ENCODE results near the gene TBCA.

DNA sequence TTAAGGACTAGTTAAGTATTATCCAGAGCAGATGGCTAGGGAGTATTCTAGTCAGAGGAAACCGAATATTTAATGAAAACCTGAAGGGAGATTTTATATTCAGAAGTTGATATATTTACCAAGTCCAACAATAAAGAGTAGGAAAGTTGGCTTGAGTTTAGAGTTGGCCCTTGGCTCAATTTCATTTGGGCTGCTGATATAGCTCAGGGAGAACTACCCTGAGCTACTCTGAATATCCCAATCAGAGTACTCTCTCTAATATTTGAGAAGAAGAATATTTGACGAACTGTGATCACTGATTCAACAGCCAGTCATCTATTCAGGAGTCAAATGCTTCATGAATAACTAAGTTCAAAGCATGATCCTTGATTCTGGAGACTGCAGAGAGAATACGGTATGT lies 34.5 kb downstream of the TBCA start:
- TF ChIP-seq TBP (CRISPR knock-in tag; IDR thresholded peaks at IDR 0.05), result no peak
- no peak for TF ChIP-seq ZNF383 (CRISPR knock-in tag; IDR thresholded peaks at IDR 0.05; ENCODE audit: borderline replicate concordance)
- TF ChIP-seq, protein P1, sequence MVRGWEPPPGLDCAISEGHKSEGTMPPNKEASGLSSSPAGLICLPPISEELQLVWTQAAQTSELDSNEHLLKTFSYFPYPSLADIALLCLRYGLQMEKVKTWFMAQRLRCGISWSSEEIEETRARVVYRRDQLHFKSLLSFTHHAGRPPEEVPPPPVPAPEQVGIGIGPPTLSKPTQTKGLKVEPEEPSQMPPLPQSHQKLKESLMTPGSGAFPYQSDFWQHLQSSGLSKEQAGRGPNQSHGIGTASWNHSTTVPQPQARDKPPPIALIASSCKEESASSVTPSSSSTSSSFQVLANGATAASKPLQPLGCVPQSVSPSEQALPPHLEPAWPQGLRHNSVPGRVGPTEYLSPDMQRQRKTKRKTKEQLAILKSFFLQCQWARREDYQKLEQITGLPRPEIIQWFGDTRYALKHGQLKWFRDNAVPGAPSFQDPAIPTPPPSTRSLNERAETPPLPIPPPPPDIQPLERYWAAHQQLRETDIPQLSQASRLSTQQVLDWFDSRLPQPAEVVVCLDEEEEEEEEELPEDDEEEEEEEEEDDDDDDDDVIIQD (CRISPR knock-in tag; IDR thresholded peaks at IDR 0.05; ENCODE audit: low read depth), result no peak
- TF ChIP-seq CTCF (CRISPR knock-in tag; IDR thresholded peaks at IDR 0.05), result no peak
- TF ChIP-seq PHF21A (CRISPR knock-in tag; IDR thresholded peaks at IDR 0.05), result no peak
- TF ChIP-seq EZH2 (conservative IDR thresholded peaks at IDR 0.05; ENCODE audit: low read depth, low read length), result no peak
- no peak for TF ChIP-seq GLMP (CRISPR knock-in tag; IDR thresholded peaks at IDR 0.05; ENCODE audit: borderline replicate concordance)
- TF ChIP-seq ZNF207 (IDR thresholded peaks at IDR 0.05; ENCODE audit: borderline replicate concordance), result no peak
- TF ChIP-seq MAZ (IDR thresholded peaks at IDR 0.05; ENCODE audit: borderline replicate concordance, low read depth, low read length), result no peak
- TF ChIP-seq MAZ (CRISPR knock-in tag; IDR thresholded peaks at IDR 0.05; ENCODE audit: low read depth), result no peak
- TF ChIP-seq ZNF589 (CRISPR knock-in tag; conservative IDR thresholded peaks at IDR 0.05), result no peak
- no peak for TF ChIP-seq TOE1 (CRISPR knock-in tag; IDR thresholded peaks at IDR 0.05)

Measured in HepG2 (cell line).